Nucleus accumbens (tissue), 56 donors: Measurements from ENCODE around the gene TFRC.
A peak's percentile ranks its signal among the peaks of the same experiment; 100 is the strongest.
"Not testable (repeated sequence)": the region's sequence is repeated elsewhere in the genome, so short reads cannot be mapped to it uniquely, and the experiment has no call there.

ENCODE experiments used
- DNase-seq, 56 donors: peaks; one replicate each; lab custom pipeline; 2025; lab: John Stamatoyannopoulos, UW

The TFRC gene

GRCh38 chr3:196087906-196088305 is 6.0 kb upstream of the TFRC start:
- no peak for DNase-seq

- no peak for DNase-seq
Observed at GRCh38 chr3:196082619-196082971, 705 bp upstream of the TFRC start.

- peak in 52 of 56 donors; percentile 21 to 81 (median 51) for DNase-seq
Observed at GRCh38 chr3:196081002-196081833, 672 bp downstream of the TFRC start.

GRCh38 chr3:196080101-196080846 is 1.6 kb downstream of the TFRC start:
- not testable (repeated sequence) for DNase-seq

- no peak for DNase-seq
Observed at GRCh38 chr3:196079682-196080081, 2.2 kb downstream of the TFRC start.

GRCh38 chr3:196075013-196075412 is 6.9 kb downstream of the TFRC start:
- DNase-seq: no peak

- peak in 45 of 56 donors; percentile 1 to 68 (median 25) for DNase-seq
Observed at GRCh38 chr3:196073255-196073753, 8.6 kb downstream of the TFRC start.

GRCh38 chr3:196072313-196072712 is 9.6 kb downstream of the TFRC start:
- DNase-seq: no peak

- DNase-seq: not testable (repeated sequence)
Observed at GRCh38 chr3:196068812-196069211, 13.1 kb downstream of the TFRC start.

- no peak for DNase-seq
Observed at GRCh38 chr3:196067439-196067838, 14.5 kb downstream of the TFRC start.

- no peak for DNase-seq
Observed at GRCh38 chr3:196063971-196064370, 17.9 kb downstream of the TFRC start.

- DNase-seq: no peak
Observed at GRCh38 chr3:196063456-196063855, 18.4 kb downstream of the TFRC start.

GRCh38 chr3:196063049-196063448 is 18.8 kb downstream of the TFRC start:
- DNase-seq: no peak

GRCh38 chr3:196060834-196061233 is 21.1 kb downstream of the TFRC start:
- no peak for DNase-seq

- DNase-seq: no peak
Observed at GRCh38 chr3:196057760-196058331, 24.0 kb downstream of the TFRC start.

- DNase-seq: not testable (repeated sequence)
Observed at GRCh38 chr3:196056371-196056770, 25.5 kb downstream of the TFRC start.

GRCh38 chr3:196055683-196056270 is 26.1 kb downstream of the TFRC start:
- DNase-seq: no peak

GRCh38 chr3:196055240-196055639 is 26.6 kb downstream of the TFRC start:
- no peak for DNase-seq

- no peak for DNase-seq
Observed at GRCh38 chr3:196054661-196055060, 27.2 kb downstream of the TFRC start.

- no peak for DNase-seq
Observed at GRCh38 chr3:196053487-196053886, 28.4 kb downstream of the TFRC start.
